ENCODE measurements around the gene CCDC192.

- TF ChIP-seq ZNF777 (tag by site-specific recombination; IDR thresholded peaks at IDR 0.05; ENCODE audit: borderline replicate concordance): no peak
- TF ChIP-seq, protein P1, sequence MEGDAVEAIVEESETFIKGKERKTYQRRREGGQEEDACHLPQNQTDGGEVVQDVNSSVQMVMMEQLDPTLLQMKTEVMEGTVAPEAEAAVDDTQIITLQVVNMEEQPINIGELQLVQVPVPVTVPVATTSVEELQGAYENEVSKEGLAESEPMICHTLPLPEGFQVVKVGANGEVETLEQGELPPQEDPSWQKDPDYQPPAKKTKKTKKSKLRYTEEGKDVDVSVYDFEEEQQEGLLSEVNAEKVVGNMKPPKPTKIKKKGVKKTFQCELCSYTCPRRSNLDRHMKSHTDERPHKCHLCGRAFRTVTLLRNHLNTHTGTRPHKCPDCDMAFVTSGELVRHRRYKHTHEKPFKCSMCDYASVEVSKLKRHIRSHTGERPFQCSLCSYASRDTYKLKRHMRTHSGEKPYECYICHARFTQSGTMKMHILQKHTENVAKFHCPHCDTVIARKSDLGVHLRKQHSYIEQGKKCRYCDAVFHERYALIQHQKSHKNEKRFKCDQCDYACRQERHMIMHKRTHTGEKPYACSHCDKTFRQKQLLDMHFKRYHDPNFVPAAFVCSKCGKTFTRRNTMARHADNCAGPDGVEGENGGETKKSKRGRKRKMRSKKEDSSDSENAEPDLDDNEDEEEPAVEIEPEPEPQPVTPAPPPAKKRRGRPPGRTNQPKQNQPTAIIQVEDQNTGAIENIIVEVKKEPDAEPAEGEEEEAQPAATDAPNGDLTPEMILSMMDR (tag by site-specific recombination; IDR thresholded peaks at IDR 0.05): no peak
- no peak for TF ChIP-seq ZBTB21 (tag by site-specific recombination; IDR thresholded peaks at IDR 0.05)
- TF ChIP-seq, protein P2, sequence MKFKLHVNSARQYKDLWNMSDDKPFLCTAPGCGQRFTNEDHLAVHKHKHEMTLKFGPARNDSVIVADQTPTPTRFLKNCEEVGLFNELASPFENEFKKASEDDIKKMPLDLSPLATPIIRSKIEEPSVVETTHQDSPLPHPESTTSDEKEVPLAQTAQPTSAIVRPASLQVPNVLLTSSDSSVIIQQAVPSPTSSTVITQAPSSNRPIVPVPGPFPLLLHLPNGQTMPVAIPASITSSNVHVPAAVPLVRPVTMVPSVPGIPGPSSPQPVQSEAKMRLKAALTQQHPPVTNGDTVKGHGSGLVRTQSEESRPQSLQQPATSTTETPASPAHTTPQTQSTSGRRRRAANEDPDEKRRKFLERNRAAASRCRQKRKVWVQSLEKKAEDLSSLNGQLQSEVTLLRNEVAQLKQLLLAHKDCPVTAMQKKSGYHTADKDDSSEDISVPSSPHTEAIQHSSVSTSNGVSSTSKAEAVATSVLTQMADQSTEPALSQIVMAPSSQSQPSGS (tag by site-specific recombination; IDR thresholded peaks at IDR 0.05; ENCODE audit: low read depth): no peak
- TF ChIP-seq ZSCAN30 (tag by site-specific recombination; IDR thresholded peaks at IDR 0.05): no peak
These were observed 207.2 kb downstream of the CCDC192 start for GRCh38 chr5:127910307-127910956.
